Thoracic aorta (tissue), 2 donors: ENCODE data around the gene EEF1E1. TPM values are rescaled to one million over a fixed set of nuclear protein-coding genes. Genes with fewer than 3 reads are reported as not detected.

Experiments used
- ATAC-seq: fragments of 150-250 bp; one replicate; pipeline ENCODE4 v1.8.0; 2017; ENCODE audit warnings: low read depth; ENCODE audit not compliant: insufficient number of reproducible peaks, low FRiP score
- DNase-seq: peaks from one replicate; pipeline ENCODE4 v3.0.0-alpha.2; 2020; ENCODE audit warnings: low spot score
- H3K27ac ChIP-seq, 2 donors: fragments of 200-600 bp; sonication (generic); 1 replicate in 1 of 2; 2 replicates in 1 of 2; pipeline ENCODE4 v1.5.1; 2016; ENCODE audit warnings: mild to moderate bottlenecking in 2 of 2, moderate library complexity in 2 of 2
- H3K27me3 ChIP-seq: fragments of 200-600 bp; sonication (generic); replicated peaks from 2 replicates; pipeline ENCODE4 v1.6.0; 2016; ENCODE audit warnings: mild to moderate bottlenecking; ENCODE audit not compliant: insufficient read depth
- H3K36me3 ChIP-seq: fragments of 200-600 bp; sonication (generic); one replicate; pipeline ENCODE4 v1.5.1; 2016
- H3K4me1 ChIP-seq, 2 donors: fragments of 200-600 bp; sonication (generic); 1 replicate in 1 of 2; 2 replicates in 1 of 2; pipeline versions ENCODE4 v1.5.1 to v1.6.0; 2016; ENCODE audit warnings: low read depth in 2 of 2, mild to moderate bottlenecking in 1 of 2; ENCODE audit not compliant: control insufficient read depth in 1 of 2
- H3K4me3 ChIP-seq: fragments of 200-600 bp; sonication (generic); 2 replicates; pipeline ENCODE4 v1.5.1; 2016; ENCODE audit warnings: mild to moderate bottlenecking
- H3K9me3 ChIP-seq: fragments of 200-600 bp; sonication (generic); 2 replicates; pipeline ENCODE4 v1.5.1; 2016
- CTCF ChIP-seq: fragments of 200-600 bp; sonication (generic); IDR thresholded peaks from one replicate; pipeline ENCODE4 v1.5.1; 2019; ENCODE audit warnings: antibody characterized with exemption
- total RNA-seq, 2 donors: library from RNA; depleted of rRNA; stranded (reverse); fragments of >200 nt; gene quantifications; one replicate each; pipeline versions ENCODE4 v1.1.0 to v1.2.3, GENCODE V29; 2016

The EEF1E1 gene
- total RNA-seq, 2 donors from 2014 or later, result 26.8 to 52.8 TPM

DNA sequence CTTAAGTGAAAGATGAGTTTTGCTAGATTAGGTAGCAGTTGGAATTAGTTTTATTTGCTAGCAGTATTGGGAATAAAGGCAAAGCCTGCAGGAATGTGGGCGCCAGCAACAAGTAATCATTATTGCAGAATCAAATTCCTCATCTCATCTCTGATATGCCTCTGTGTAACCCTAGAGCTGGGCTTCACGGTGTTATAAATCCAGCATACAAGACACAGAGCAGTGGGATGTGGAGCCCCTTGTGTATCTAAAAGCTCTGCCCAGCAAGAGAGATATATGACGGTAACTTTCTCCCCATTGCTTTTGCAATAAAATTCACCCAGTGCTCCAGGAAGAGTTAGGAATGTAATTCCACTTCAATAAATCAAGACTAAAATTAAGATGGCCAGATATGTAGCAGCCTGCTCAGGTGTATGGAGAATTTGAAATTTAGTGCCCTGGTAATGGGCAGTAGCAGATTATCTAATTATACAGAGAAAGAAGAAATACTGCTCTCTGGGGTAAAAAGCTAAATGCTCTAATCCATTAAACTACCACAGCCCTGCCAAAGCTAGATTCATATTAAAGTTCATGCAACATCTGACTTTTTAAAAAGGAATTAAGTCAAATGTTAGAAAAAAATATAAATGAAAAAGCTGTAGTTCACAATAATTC is 32.6 kb downstream of the EEF1E1 start:
- H3K27ac ChIP-seq, result peak overlapping the region; percentile 47 to 71

GRCh38 chr6:8069151-8069550 is 33.2 kb downstream of the EEF1E1 start:
- Histone ChIP-seq H3K9me3 (no peaks in the 10 kb centered on the region), H3K27me3 (no peaks in the 10 kb centered on the region), H3K36me3 (no peaks in the 10 kb centered on the region), H3K4me3 (no peak overlapping the region), H3K27ac (peak overlapping the region in 1 of 2 donors; percentile 71), H3K4me1 (peaks cover 10 to 22% of the 10 kb centered on the region in 2 donors)
- no peak for DNase-seq
- no peak for ATAC-seq
- TF ChIP-seq CTCF, result no peak

More for the DNA sequence above, 32.6 kb downstream of the EEF1E1 start:
- Histone ChIP-seq H3K4me1 (peaks cover 12 to 25% of the 10 kb centered on the region in 2 donors), H3K4me3 (no peak overlapping the region), H3K9me3 (no peaks in the 10 kb centered on the region), H3K27me3 (no peaks in the 10 kb centered on the region), H3K36me3 (no peaks in the 10 kb centered on the region)
- no peak for TF ChIP-seq CTCF
- ATAC-seq (no peak), DNase-seq (no peak)

DNA sequence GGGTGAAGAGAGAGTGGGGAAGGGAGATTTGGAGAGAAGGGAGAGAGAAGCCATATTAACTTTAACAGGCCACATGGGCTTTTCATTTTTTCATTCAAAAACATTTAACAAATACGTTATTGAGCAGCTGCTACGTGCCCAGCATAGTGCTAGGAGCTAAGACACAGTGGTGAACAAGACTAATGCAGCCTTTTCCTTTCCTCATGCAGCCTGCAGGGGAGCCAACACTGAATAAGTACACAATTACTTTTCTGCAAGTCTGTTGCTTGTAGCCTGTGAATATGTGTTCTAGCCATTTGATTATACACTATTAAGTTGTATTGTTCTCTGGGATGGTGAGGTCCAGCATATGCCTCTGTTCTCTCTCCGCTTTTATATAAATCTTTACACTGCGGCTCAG is 36.2 kb downstream of the EEF1E1 start:
- ATAC-seq (no peak), DNase-seq (no peak)
- H3K27me3 ChIP-seq, result no peaks in the 10 kb centered on the region
- no peaks in the 10 kb centered on the region for H3K9me3 ChIP-seq
- no peak for TF ChIP-seq CTCF
- peaks cover 5 to 23% of the 10 kb centered on the region in 2 donors for H3K4me1 ChIP-seq
- no peaks in the 10 kb centered on the region for H3K36me3 ChIP-seq
- H3K4me3 ChIP-seq, result no peak overlapping the region
- no peak overlapping the region for H3K27ac ChIP-seq

GRCh38 chr6:8065519-8065911 is 36.8 kb downstream of the EEF1E1 start:
- TF ChIP-seq CTCF, result no peak
- Histone ChIP-seq H3K4me3 (no peak overlapping the region), H3K27me3 (no peaks in the 10 kb centered on the region), H3K4me1 (peaks cover 5 to 23% of the 10 kb centered on the region in 2 donors), H3K36me3 (no peaks in the 10 kb centered on the region), H3K27ac (no peak overlapping the region), H3K9me3 (no peaks in the 10 kb centered on the region)
- DNase-seq, result no peak
- no peak for ATAC-seq

DNA sequence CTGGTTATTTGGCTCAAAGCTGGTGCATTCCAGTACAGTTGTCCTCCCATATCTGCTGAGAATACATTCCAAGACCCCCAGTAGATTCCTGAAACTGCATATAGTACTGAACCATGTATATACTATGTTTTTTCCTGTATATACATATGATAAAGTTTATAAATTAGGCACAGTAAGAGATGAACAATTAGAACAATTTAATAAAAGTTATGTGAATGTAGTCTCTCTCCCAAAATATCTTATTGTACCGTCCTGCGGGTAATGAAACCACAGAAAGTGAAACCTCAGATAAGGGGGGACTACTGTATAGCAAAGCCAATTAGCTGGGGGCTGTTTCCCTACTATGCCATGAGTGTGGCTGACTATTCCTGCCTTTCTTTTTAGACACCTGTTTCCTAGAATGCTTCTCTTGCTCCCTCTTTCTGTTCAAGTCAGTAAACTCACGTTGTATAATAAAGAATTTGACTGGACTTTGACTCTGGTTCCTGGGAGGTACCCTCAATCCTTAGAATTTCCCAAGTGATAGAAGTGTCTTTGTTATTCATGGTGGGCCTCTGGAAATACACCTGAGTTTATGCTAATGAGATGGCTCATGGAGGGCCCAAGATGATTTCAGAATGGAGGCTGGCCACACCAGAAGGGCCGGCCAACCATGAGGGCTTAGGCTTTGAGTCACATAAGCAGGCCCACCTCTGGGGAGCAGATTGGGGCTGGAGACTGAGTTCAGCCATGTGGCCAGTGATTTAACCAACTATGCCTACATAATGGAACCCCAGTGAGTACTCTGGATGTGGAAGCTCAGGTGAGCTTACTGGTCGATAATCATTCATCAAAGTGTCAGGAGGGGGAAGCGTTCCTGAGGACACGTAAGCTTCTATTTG is 37.5 kb downstream of the EEF1E1 start:
- DNase-seq (no peak), ATAC-seq (no peak)
- Histone ChIP-seq H3K36me3 (no peaks in the 10 kb centered on the region), H3K9me3 (no peaks in the 10 kb centered on the region), H3K27me3 (no peaks in the 10 kb centered on the region), H3K4me1 (peaks cover 5 to 20% of the 10 kb centered on the region in 2 donors), H3K27ac (peak overlapping the region; percentile 85 to 92), H3K4me3 (peak overlapping the region; percentile 79)
- peak; percentile 5 for TF ChIP-seq CTCF
